GM10248 (cell line): ENCODE measurements around the gene DIP2C.

Source experiments
- CTCF ChIA-PET: fragments of 300-600 bp; sonication (Branson Sonifier 250); formaldehyde crosslinking; extraction: SDS; loops from one replicate; lab custom pipeline; 2021; ENCODE audit warnings: antibody characterized with exemption; lab: Yijun Ruan, JAX
- POLR2A ChIA-PET: fragments of 350-650 bp; sonication (Branson Sonifier 250); formaldehyde crosslinking; extraction: SDS; loops from one replicate; lab custom pipeline; 2020; ENCODE audit warnings: antibody characterized with exemption; lab: Yijun Ruan, JAX
- DNase-seq: peaks from one replicate; pipeline ENCODE4 v3.0.0; 2012; ENCODE audit errors: extremely low spot score
- TF ChIP-seq, protein P1 (sequence below): IDR thresholded peaks from 2 replicates; pipeline ENCODE4 v1.5.1; 2012; ENCODE audit warnings: mild to moderate bottlenecking, low read depth; ENCODE audit errors: extremely low read depth, missing control alignments, control extremely low read depth

The DIP2C gene

DNA sequence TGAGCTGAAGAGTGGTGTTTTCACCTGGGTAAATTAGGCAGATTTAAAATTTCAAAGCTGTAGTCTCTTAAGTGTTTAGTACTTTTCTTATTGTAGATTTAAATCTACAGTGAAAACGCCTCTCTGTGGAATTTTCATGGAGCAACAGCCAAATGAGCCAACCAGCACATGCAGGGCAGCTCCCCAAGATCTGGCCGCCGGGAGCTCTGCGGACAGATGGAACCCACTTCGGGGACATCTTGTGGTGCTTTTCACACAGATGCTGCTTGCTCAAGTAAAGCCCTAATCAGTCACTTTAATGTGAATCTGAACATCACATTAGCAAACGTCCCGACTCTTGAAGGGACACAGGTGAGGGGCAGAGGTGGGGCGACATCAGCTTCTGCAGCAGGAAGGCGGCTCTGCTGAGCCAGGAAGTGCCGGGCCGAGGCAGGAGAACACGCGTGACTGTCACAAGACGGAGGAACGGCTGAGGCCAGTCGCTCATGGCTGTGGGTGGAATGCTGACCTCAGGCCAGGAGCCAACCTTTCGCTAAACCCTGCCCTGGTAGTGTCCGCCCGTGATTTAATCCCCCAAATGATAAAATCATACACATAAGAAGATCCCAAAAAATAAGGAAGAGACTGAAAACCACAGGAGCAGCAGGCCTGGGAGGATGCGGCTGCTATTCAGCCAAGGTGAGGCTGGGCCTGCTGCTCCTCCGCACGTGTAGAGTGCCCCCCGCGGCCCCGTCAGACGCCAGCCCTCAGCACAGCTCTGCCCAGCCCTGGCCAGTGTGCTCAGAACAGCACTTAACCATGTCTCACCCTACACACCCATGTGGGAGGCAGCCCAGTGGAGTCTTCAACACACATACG lies 297.4 kb downstream of the DIP2C start:
- TF ChIP-seq, protein P1, sequence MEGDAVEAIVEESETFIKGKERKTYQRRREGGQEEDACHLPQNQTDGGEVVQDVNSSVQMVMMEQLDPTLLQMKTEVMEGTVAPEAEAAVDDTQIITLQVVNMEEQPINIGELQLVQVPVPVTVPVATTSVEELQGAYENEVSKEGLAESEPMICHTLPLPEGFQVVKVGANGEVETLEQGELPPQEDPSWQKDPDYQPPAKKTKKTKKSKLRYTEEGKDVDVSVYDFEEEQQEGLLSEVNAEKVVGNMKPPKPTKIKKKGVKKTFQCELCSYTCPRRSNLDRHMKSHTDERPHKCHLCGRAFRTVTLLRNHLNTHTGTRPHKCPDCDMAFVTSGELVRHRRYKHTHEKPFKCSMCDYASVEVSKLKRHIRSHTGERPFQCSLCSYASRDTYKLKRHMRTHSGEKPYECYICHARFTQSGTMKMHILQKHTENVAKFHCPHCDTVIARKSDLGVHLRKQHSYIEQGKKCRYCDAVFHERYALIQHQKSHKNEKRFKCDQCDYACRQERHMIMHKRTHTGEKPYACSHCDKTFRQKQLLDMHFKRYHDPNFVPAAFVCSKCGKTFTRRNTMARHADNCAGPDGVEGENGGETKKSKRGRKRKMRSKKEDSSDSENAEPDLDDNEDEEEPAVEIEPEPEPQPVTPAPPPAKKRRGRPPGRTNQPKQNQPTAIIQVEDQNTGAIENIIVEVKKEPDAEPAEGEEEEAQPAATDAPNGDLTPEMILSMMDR: no peak
- no peak for DNase-seq
- CTCF ChIA-PET: no interaction called here
- POLR2A ChIA-PET: no interaction called here

DNA sequence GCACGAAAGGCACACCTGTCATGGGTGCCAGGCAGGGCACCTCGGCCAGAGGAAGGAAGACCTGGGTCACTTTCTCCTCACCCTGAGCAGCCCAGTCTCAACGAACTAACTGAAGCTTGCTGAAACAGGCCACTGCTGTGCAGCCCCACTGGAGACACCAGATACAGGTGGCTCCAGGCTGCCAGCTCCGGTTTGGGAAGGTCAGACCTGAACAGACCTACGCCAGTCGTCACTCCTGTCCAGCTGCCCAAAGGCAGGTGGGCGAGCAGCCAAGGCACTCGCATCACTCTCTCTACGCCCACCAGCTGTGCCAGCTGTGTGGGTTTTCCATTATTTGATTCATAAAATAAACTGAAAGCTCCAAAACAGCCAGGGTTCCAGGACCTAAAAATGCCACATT lies 298.2 kb downstream of the DIP2C start:
- TF ChIP-seq, protein P1: no peak
- DNase-seq: no peak
- ChIA-PET POLR2A (no interaction called here), CTCF (no interaction called here)

DNA sequence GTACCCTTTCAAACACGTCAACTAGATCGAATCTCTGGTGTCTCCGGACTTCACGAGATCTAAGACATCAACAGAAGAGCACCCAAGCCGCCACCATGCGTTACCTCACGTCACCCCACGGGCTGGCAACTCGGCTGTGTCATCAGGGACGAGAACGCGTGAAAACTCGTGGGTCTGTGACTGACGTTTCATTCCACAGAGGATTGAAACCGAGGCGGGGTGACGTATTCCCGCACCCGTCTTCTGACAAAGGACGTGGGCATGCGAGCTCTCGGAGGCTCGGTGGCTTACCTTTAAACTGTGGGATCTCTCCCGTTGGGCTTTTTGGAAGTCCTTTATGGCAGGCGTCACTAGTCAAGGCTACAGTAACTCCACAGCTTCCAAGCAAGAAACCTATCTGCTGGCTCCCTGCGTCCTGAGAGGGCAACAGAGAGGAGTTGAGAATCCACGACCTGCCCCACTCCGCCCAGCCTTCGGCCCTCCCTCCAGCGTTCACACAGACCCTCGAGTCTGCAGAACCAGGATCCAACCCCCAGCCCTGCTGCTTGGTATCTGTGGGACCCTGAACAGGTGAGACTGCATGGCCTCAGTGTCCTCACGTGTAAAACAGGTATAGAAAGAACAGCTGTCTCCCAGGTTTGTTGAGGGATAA lies 298.9 kb downstream of the DIP2C start:
- CTCF ChIA-PET: no interaction called here
- DNase-seq: no peak
- POLR2A ChIA-PET: no interaction called here
- TF ChIP-seq, protein P1: no peak

DNA sequence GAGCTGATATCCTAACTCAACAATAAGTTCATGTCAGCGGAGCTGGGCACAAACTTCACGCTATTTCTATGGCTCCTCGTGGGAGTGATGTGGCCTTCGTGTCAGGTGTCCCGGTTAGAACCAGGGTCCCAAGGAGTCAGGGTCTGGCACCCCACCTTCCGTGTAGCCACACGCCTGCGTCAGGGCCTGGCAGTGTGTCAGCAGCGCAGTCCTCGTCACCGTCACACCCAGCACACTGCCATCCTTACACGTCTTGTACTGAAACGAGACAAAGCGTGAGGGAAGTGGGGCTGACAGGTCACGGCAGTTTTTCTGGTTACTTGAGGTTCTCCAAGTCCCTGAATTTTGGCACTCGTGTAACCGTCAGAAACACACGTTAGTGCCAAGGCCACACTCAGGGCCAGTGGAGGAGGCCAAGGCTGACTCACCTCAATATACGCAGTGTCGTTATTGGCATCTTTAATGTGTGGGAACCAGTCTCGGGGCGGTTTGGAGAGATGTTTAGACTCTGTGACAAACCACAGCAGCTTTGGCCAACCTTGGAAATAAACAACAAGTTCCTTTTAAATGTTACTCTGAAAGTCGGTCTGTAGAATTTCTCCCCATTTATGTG lies 299.5 kb downstream of the DIP2C start:
- ChIA-PET CTCF (no interaction called here), POLR2A (no interaction called here)
- TF ChIP-seq, protein P1: no peak
- DNase-seq: no peak

DNA sequence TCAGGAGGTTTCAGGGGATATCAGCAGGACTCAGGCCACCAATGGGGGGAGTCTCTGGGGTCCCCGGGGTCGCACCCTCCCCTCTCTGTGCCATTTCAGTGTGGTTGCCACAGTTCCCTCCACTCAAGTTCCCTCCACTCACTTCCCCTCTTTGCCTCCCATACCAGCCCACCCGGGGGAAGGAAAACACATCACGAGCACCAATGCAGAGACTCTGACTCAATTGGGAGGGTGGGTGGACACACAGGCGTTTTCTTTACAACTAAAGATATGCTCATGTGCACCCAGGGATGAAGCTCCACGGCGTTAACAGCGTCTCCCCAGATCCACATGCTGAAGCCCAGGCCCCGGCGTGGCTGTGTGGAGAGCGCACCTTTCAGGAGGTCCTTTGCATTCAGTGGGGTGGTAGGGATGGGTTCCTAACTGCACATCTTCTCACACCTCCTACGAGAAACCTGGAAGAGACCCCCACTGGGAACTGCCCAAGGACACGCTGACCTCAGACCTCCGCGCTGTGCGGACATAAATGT lies 300.1 kb downstream of the DIP2C start:
- DNase-seq: no peak
- POLR2A ChIA-PET: no interaction called here
- CTCF ChIA-PET: no interaction called here
- TF ChIP-seq, protein P1: no peak

DNA sequence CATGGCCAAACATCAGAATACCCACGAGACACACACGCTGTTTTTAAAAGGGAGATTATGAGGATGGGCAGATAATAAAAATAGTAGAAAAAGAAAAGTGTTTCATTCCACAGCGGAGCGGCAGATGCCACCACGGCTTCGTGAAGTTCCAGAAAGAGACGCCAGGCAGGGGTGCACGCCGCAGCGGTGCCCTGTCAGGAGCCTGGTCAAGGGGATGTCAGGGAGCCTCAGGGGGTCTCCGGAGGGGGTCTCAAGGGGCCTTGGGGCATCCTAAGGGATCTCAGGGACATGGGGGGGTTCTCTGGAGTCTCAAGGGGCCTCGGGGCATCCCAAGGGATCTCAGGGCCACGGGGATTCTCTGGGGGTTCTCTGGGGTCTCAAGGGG lies 300.8 kb downstream of the DIP2C start:
- CTCF ChIA-PET: no interaction called here
- TF ChIP-seq, protein P1: no peak
- POLR2A ChIA-PET: no interaction called here
- no peak for DNase-seq
